ENCODE measurements around the gene ESAM.

GRCh38 chr11:124717786-124718651 is 44.1 kb downstream of the ESAM start:
- TF ChIP-seq, protein P1, sequence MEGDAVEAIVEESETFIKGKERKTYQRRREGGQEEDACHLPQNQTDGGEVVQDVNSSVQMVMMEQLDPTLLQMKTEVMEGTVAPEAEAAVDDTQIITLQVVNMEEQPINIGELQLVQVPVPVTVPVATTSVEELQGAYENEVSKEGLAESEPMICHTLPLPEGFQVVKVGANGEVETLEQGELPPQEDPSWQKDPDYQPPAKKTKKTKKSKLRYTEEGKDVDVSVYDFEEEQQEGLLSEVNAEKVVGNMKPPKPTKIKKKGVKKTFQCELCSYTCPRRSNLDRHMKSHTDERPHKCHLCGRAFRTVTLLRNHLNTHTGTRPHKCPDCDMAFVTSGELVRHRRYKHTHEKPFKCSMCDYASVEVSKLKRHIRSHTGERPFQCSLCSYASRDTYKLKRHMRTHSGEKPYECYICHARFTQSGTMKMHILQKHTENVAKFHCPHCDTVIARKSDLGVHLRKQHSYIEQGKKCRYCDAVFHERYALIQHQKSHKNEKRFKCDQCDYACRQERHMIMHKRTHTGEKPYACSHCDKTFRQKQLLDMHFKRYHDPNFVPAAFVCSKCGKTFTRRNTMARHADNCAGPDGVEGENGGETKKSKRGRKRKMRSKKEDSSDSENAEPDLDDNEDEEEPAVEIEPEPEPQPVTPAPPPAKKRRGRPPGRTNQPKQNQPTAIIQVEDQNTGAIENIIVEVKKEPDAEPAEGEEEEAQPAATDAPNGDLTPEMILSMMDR (IDR thresholded peaks at IDR 0.05; ENCODE audit: low read length) = no peak
- TF ChIP-seq EZH2 (optimal IDR thresholded peaks at IDR 0.05; ENCODE audit: low read depth, low read length) = no peak

Data from MM.1S (cell line).